H1 (cell line): Measurements from ENCODE around the gene SLC38A2. TPM values are rescaled to one million over a fixed set of nuclear protein-coding genes. Genes with fewer than 3 reads are reported as not detected.

Experiments
- CTCF ChIA-PET: fragments of 300-600 bp; sonication (Branson Sonifier 250); formaldehyde crosslinking; loops from one replicate; lab custom pipeline; 2021; ENCODE audit not compliant: partially characterized antibody; lab: Charles Lee
- POLR2A ChIA-PET: fragments of 300-600 bp; sonication (Branson Sonifier 250); formaldehyde crosslinking; loops from one replicate; lab custom pipeline; 2021; ENCODE audit warnings: inconsistent platforms; ENCODE audit not compliant: partially characterized antibody; lab: Charles Lee
- DNase-seq, 2 experiments: peaks; one replicate each; pipeline versions ENCODE4 v3.0.0 to v3.0.0-alpha.2; 2010 to 2022; ENCODE audit warnings: low spot score in 2 of 2, low read depth in 1 of 2, mixed read lengths in 1 of 2
- FAIRE-seq: peaks from 2 replicates; lab custom pipeline; 2011; peaks lifted over from hg19 to GRCh38; lab: Jason Lieb, UNC
- H2AFZ ChIP-seq: 2 replicates; pipeline ENCODE4 v1.8.1; 2012; ENCODE audit warnings: low read length, inconsistent platforms
- H2AK5ac ChIP-seq: 2 replicates; pipeline ENCODE4 v1.6.1; 2013; ENCODE audit warnings: low read depth, low read length
- H2BK120ac ChIP-seq: replicated peaks from 2 replicates; pipeline ENCODE3; 2013; ENCODE audit warnings: low read depth, low read length, inconsistent platforms
- H2BK12ac ChIP-seq: 2 replicates; pipeline ENCODE4 v1.6.1; 2013; ENCODE audit warnings: low read depth, low read length
- H2BK15ac ChIP-seq: 2 replicates; pipeline ENCODE4 v1.6.1; 2013; ENCODE audit warnings: low read length
- H2BK20ac ChIP-seq: 2 replicates; pipeline ENCODE4 v1.6.1; 2013; ENCODE audit warnings: low read length
- H2BK5ac ChIP-seq: 2 replicates; pipeline ENCODE4 v1.6.1; 2013; ENCODE audit warnings: low read depth, low read length
- H3K14ac ChIP-seq: 2 replicates; pipeline ENCODE4 v1.6.1; 2013; ENCODE audit warnings: inconsistent platforms; ENCODE audit not compliant: insufficient read length
- H3K18ac ChIP-seq: 2 replicates; pipeline ENCODE4 v1.6.1; 2013; ENCODE audit warnings: low read length; ENCODE audit errors: extremely low read depth
- H3K23ac ChIP-seq: 2 replicates; pipeline ENCODE4 v1.6.1; 2013; ENCODE audit warnings: inconsistent platforms; ENCODE audit not compliant: insufficient read length
- H3K23me2 ChIP-seq: 2 replicates; pipeline ENCODE4 v1.6.1; 2013; ENCODE audit warnings: low read depth, low read length
- H3K27ac ChIP-seq: 2 replicates; pipeline ENCODE4 v1.6.1; 2011; ENCODE audit warnings: low read depth, low read length, inconsistent platforms
- H3K27me3 ChIP-seq, 4 experiments: replicated peaks in 1 of 4; 1 replicate in 1 of 4; 2 replicates in 3 of 4; pipeline versions ENCODE4 v1.6.1 to v1.8.1; 2011 to 2013; ENCODE audit warnings: low read length in 3 of 4, mild to moderate bottlenecking in 3 of 4, inconsistent platforms in 2 of 4, mixed read lengths in 2 of 4, moderate library complexity in 1 of 4; ENCODE audit not compliant: control insufficient read depth in 3 of 4, insufficient read depth in 3 of 4; ENCODE audit errors: extremely low read depth in 1 of 4
- H3K36me3 ChIP-seq, 4 experiments: 2 replicates each; pipeline versions ENCODE4 v1.6.1 to v1.8.1; 2011 to 2013; ENCODE audit warnings: mild to moderate bottlenecking in 4 of 4, low read length in 3 of 4, moderate library complexity in 2 of 4, control low read depth in 1 of 4, inconsistent platforms in 1 of 4; ENCODE audit not compliant: insufficient read depth in 4 of 4, control insufficient read depth in 2 of 4
- H3K4ac ChIP-seq: replicated peaks from 2 replicates; pipeline ENCODE3; 2013; ENCODE audit warnings: low read length, low read depth, mixed read lengths, inconsistent platforms; ENCODE audit not compliant: insufficient read length
- H3K4me1 ChIP-seq, 4 experiments: replicated peaks in 1 of 4; 1 replicate in 1 of 4; 2 replicates in 3 of 4; pipeline versions ENCODE4 v1.6.1 to v1.8.1; 2011 to 2013; ENCODE audit warnings: low read length in 3 of 4, inconsistent platforms in 2 of 4, mixed read lengths in 1 of 4; ENCODE audit not compliant: insufficient read depth in 4 of 4, control insufficient read depth in 3 of 4
- H3K4me2 ChIP-seq, 2 experiments: 2 replicates each; pipeline versions ENCODE4 v1.6.1 to v1.8.1; 2011 to 2013; ENCODE audit warnings: low read depth in 2 of 2, low read length in 2 of 2, control low read depth in 1 of 2, inconsistent platforms in 1 of 2, mild to moderate bottlenecking in 1 of 2; ENCODE audit not compliant: insufficient read depth in 1 of 2
- H3K4me3 ChIP-seq, 4 experiments: fragments of 200-600, 300-600 bp in 1 of 4; sonication (generic), shearing (Covaris generic), sonication (Bioruptor Twin) in 1 of 4; 2 replicates each; pipeline versions ENCODE4 v1.5.1 to v1.8.1; 2011 to 2016; ENCODE audit warnings: low read length in 4 of 4, low read depth in 3 of 4, control low read depth in 2 of 4, inconsistent platforms in 2 of 4, mild to moderate bottlenecking in 2 of 4, mixed read lengths in 1 of 4, moderate library complexity in 1 of 4; ENCODE audit not compliant: insufficient read depth in 2 of 4; ENCODE audit errors: extremely low read depth in 1 of 4
- H3K56ac ChIP-seq: replicated peaks from 2 replicates; pipeline ENCODE3; 2013; ENCODE audit warnings: low read depth, mild to moderate bottlenecking, mixed read lengths, low read length, inconsistent platforms; ENCODE audit not compliant: insufficient read length
- H3K79me1 ChIP-seq: 2 replicates; pipeline ENCODE4 v1.6.1; 2013; ENCODE audit warnings: low read depth, low read length, control low read depth
- H3K79me2 ChIP-seq, 2 experiments: 2 replicates each; pipeline versions ENCODE4 v1.6.1 to v1.8.1; 2012 to 2013; ENCODE audit warnings: low read length in 2 of 2, mild to moderate bottlenecking in 2 of 2, inconsistent platforms in 1 of 2; ENCODE audit not compliant: insufficient read depth in 2 of 2, control insufficient read depth in 1 of 2
- H3K9ac ChIP-seq, 4 experiments: replicated peaks in 1 of 4; 1 replicate in 1 of 4; 2 replicates in 3 of 4; pipeline versions ENCODE4 v1.6.1 to v1.8.1; 2011 to 2013; ENCODE audit warnings: low read depth in 3 of 4, low read length in 3 of 4, control low read depth in 2 of 4, mild to moderate bottlenecking in 2 of 4, moderate library complexity in 2 of 4, inconsistent platforms in 1 of 4; ENCODE audit errors: extremely low read depth in 1 of 4
- H3K9me3 ChIP-seq, 2 experiments: 2 replicates each; pipeline versions ENCODE4 v1.6.1 to v1.8.1; 2012 to 2013; ENCODE audit warnings: mild to moderate bottlenecking in 2 of 2, moderate library complexity in 2 of 2, control low read depth in 1 of 2, inconsistent platforms in 1 of 2, low read depth in 1 of 2, low read length in 1 of 2, mixed read lengths in 1 of 2; ENCODE audit not compliant: insufficient read depth in 2 of 2
- H4K20me1 ChIP-seq, 2 experiments: replicated peaks in 1 of 2; 2 replicates each; pipeline versions ENCODE3 to v1.8.1; 2011 to 2013; ENCODE audit warnings: inconsistent platforms in 2 of 2, low read length in 2 of 2, mild to moderate bottlenecking in 1 of 2; ENCODE audit not compliant: insufficient read depth in 2 of 2, control insufficient read depth in 1 of 2
- H4K5ac ChIP-seq: 2 replicates; pipeline ENCODE4 v1.6.1; 2013; ENCODE audit warnings: low read length, low read depth, mixed read lengths, inconsistent platforms; ENCODE audit not compliant: insufficient read length
- H4K8ac ChIP-seq: 2 replicates; pipeline ENCODE4 v1.8.0; 2013; ENCODE audit warnings: mild to moderate bottlenecking, moderate library complexity, low read length, inconsistent platforms; ENCODE audit not compliant: insufficient read depth; ENCODE audit errors: extremely low read depth
- H4K91ac ChIP-seq: replicated peaks from 2 replicates; pipeline ENCODE3; 2013; ENCODE audit warnings: low read length, mixed read lengths, inconsistent platforms; ENCODE audit not compliant: insufficient read length
- NRF1 ChIP-seq: IDR thresholded peaks from 2 replicates; pipeline ENCODE4 v1.6.1; 2011; ENCODE audit warnings: mild to moderate bottlenecking, low read depth, low read length, improper control_type of control experiment
- RFX5 ChIP-seq: IDR thresholded peaks from 2 replicates; pipeline ENCODE4 v1.6.1; 2011; ENCODE audit warnings: low read depth, low read length, improper control_type of control experiment, borderline replicate concordance
- RNF2 ChIP-seq: fragments of 200-900, 300-1000 bp; sonication (generic); IDR thresholded peaks from 2 replicates; pipeline ENCODE4 v1.7.1; 2016; ENCODE audit warnings: borderline replicate concordance, low read depth, mild to moderate bottlenecking, antibody characterized with exemption, low read length; ENCODE audit not compliant: poor library complexity, severe bottlenecking; ENCODE audit errors: missing control alignments
- SRF ChIP-seq: IDR thresholded peaks from 2 replicates; pipeline ENCODE4 v1.6.1; 2011; ENCODE audit warnings: mild to moderate bottlenecking, low read depth, low read length, moderate library complexity
- WGBS, 2 experiments: shearing (Covaris generic) in 1 of 2; methylation state at CpG; one replicate each; pipeline versions ENCODE4 v1.1.6 to v1.1.7; 2013 to 2015; ENCODE audit warnings: low lambda C conversion rate in 2 of 2, mixed read lengths in 2 of 2, inconsistent platforms in 1 of 2, low coverage in 1 of 2, missing lambda C conversion rate in 1 of 2; ENCODE audit not compliant: insufficient replicate concordance in 2 of 2, insufficient coverage in 1 of 2, insufficient read length in 1 of 2; ENCODE audit errors: extremely low coverage in 1 of 2, missing lambda C conversion rate in 1 of 2; 5-methylcytosine and 5-hydroxymethylcytosine counted together
- polyA plus RNA-seq, 7 experiments: library from polyadenylated mRNA; depleted of rRNA in 3 of 7; stranded (reverse) in 5 of 7; unstranded in 2 of 7; fragments of >200 nt in 5 of 7; fragments of 200-250 nt in 2 of 7; gene quantifications; 1 replicate in 5 of 7; 2 replicates in 1 of 7; 4 replicates in 1 of 7; pipeline versions ENCODE4 v1.2.1 to v1.2.3, GENCODE V29; 2011 to 2013; ENCODE audit warnings: missing spikeins in 2 of 7, mixed read lengths in 2 of 7
- total RNA-seq: library from RNA; stranded (reverse); fragmentation: NEBNext Ultra II Directional; extraction: Animal tissue kit (Norgen Biotek cat#: 25700); gene quantifications from 2 replicates; pipeline ENCODE4 v1.2.1, GENCODE V29; 2021

Gene SLC38A2
- total and polyA plus RNA-seq, 2 of the 8 experiments (the other 6 are each of a cell fraction or from before 2014, with no cell fraction given): 163 to 684 TPM

DNA sequence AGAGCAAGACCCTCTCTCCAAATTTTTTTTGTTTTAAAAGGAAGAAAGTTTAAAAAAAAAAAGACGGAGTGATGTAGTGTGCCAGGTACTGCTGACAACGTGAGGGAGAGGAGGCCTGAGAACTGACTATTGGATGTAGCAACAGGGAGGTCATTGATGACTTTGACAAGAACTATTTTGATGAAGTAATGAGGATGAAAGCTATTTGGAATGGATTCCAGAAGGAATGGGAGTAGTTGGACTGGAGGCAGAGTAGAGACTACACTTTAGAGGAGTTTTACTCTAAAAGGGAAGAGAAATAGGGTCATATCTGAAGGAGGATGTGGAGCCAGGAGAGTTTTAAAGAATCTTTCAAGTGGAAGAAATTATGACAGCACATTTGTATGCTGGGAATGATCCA, 27.8 kb upstream of the SLC38A2 start:
- ChIA-PET POLR2A (interaction anchor here (0.9 to 1.4 kb wide), 3 partner anchors 15 to 28 kb away, joined by 3 to 4 read pairs (median 4); no protein-coding TSS in a partner anchor), CTCF (interaction anchor here (0.6 to 1.3 kb wide), 2 partner anchors 9 to 37 kb away, joined by 3 to 4 read pairs; no protein-coding TSS in a partner anchor)
- Histone ChIP-seq H3K56ac (no peak overlapping the region), H3K27me3 (no peaks in the 10 kb centered on the region), H2BK120ac (no peak overlapping the region), H3K9ac (no peak overlapping the region), H2AK5ac (no peak overlapping the region), H2BK5ac (no peak overlapping the region), H2BK12ac (no peak overlapping the region), H3K14ac (no peak overlapping the region), H3K79me1 (no peaks in the 10 kb centered on the region), H3K4ac (no peak overlapping the region), H2BK15ac (no peak overlapping the region), H3K27ac (no peak overlapping the region), H4K91ac (no peak overlapping the region), H3K23ac (no peak overlapping the region), H2BK20ac (no peak overlapping the region), H3K4me1 (peaks cover 0 to 10% (median 1%) of the 10 kb centered on the region in 4 experiments; a peak in 3 of 7 replicates), H4K8ac (no peak overlapping the region), H4K20me1 (no peaks in the 10 kb centered on the region), H3K79me2 (no peaks in the 10 kb centered on the region), H3K18ac (no peak overlapping the region), H2AFZ (no peak overlapping the region), H3K36me3 (peaks cover 0 to 15% (median 4%) of the 10 kb centered on the region in 4 experiments; a peak in 3 of 8 replicates), H3K4me2 (no peak overlapping the region), H3K9me3 (peaks cover 6 to 10% of the 10 kb centered on the region in 2 experiments; a peak in 3 of 4 replicates), H3K4me3 (no peak overlapping the region), H3K23me2 (no peaks in the 10 kb centered on the region; the same call in 1 of the 2 replicates), H4K5ac (no peak overlapping the region)
- no peak for DNase-seq
- no peak for FAIRE-seq
- 79% methylated on average over 2 of the region's 2 CpGs; no CpG with 5 or more reads in 1 of the 2 experiments for WGBS, 2 experiments
- no peak for TF ChIP-seq SRF
- TF ChIP-seq RFX5: no peak
- no peak for TF ChIP-seq RNF2
- no peak for TF ChIP-seq NRF1
